ENCODE data around the gene CHST6. TPM values are rescaled to one million over a fixed set of nuclear protein-coding genes. Genes with fewer than 3 reads are reported as not detected.

Gene CHST6
- total and polyA plus RNA-seq, 2 of the 8 experiments (the other 6 are each of a cell fraction or from before 2014, with no cell fraction given), result 18.2 to 25.4 TPM

DNA sequence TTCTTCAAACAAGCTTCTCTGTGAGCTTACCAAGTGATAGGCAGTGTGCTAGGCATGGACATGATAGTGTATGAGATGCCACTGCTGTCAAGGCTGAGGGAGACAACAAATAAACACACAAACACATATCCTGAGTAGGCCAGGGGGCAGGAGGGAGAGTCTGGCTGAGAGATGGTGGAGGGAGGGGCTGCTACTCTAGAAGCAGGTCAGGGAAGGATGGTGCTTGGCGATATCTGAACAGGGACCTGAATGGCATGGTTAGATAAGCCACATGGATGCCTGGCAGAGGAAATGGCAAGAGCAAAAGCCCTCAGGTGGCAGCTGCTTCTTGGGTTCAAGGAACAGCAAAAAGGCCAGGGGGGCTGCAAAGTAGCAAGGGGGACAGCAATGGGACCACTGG, 8.6 kb upstream of the CHST6 start:
- Histone ChIP-seq H3K36me3 (ENCODE audit: control insufficient read depth in 2 of 4, insufficient read depth in 4 of 4, low read length in 3 of 4) (no peaks in the 10 kb centered on the region), H2BK20ac (ENCODE audit: low read length) (no peak overlapping the region), H3K4me3 (ENCODE audit: extremely low read depth in 1 of 4, insufficient read depth in 2 of 4, low read depth in 3 of 4, low read length in 4 of 4) (no peak overlapping the region), H3K27me3 (replicated peaks in 1 of 4; ENCODE audit: control insufficient read depth in 3 of 4, extremely low read depth in 1 of 4, insufficient read depth in 3 of 4, low read length in 3 of 4) (no peaks in the 10 kb centered on the region), H3K56ac (replicated peaks; ENCODE audit: insufficient read length, low read depth, low read length) (no peak overlapping the region), H2AFZ (ENCODE audit: low read length) (no peak overlapping the region), H3K4me1 (replicated peaks in 1 of 4; ENCODE audit: control insufficient read depth in 3 of 4, insufficient read depth in 4 of 4, low read length in 3 of 4) (no peaks in the 10 kb centered on the region), H3K27ac (ENCODE audit: low read depth, low read length) (no peak overlapping the region), H4K91ac (replicated peaks; ENCODE audit: insufficient read length, low read length) (no peak overlapping the region), H2BK12ac (ENCODE audit: low read depth, low read length) (no peak overlapping the region), H2BK5ac (ENCODE audit: low read depth, low read length) (no peak overlapping the region), H2BK15ac (ENCODE audit: low read length) (no peak overlapping the region; the same call in 1 of the 2 replicates), H2AK5ac (ENCODE audit: low read depth, low read length) (no peak overlapping the region), H3K18ac (ENCODE audit: extremely low read depth, low read length) (no peak overlapping the region), H3K79me1 (ENCODE audit: low read depth, low read length) (no peaks in the 10 kb centered on the region), H3K23ac (ENCODE audit: insufficient read length) (no peak overlapping the region), H3K9ac (replicated peaks in 1 of 4; ENCODE audit: extremely low read depth in 1 of 4, low read depth in 3 of 4, low read length in 3 of 4) (no peak overlapping the region), H4K20me1 (replicated peaks in 1 of 2; ENCODE audit: control insufficient read depth in 1 of 2, insufficient read depth in 2 of 2, low read length in 2 of 2) (no peaks in the 10 kb centered on the region), H3K4ac (replicated peaks; ENCODE audit: insufficient read length, low read depth, low read length) (no peak overlapping the region), H2BK120ac (replicated peaks; ENCODE audit: low read depth, low read length) (no peak overlapping the region), H3K23me2 (ENCODE audit: low read depth, low read length) (no peaks in the 10 kb centered on the region), H3K79me2 (ENCODE audit: control insufficient read depth in 1 of 2, insufficient read depth in 2 of 2, low read length in 2 of 2) (no peaks in the 10 kb centered on the region), H3K14ac (ENCODE audit: insufficient read length) (no peak overlapping the region), H4K8ac (ENCODE audit: extremely low read depth, insufficient read depth, low read length) (no peak overlapping the region), H3K9me3 (ENCODE audit: insufficient read depth in 2 of 2, low read depth in 1 of 2, low read length in 1 of 2) (no peaks in the 10 kb centered on the region), H4K5ac (ENCODE audit: insufficient read length, low read depth, low read length) (no peak overlapping the region), H3K4me2 (ENCODE audit: insufficient read depth in 1 of 2, low read depth in 2 of 2, low read length in 2 of 2) (no peak overlapping the region)
- FAIRE-seq, result no peak
- CTCF ChIA-PET (ENCODE audit: partially characterized antibody), result interaction anchor here (1.0 to 1.5 kb wide), 4 partner anchors 8 to 14 kb away, joined by 3 to 5 read pairs (median 4); no protein-coding TSS in a partner anchor
- POLR2A ChIA-PET (ENCODE audit: partially characterized antibody), result no interaction called here
- WGBS, 2 experiments (ENCODE audit: extremely low coverage in 1 of 2, insufficient coverage in 1 of 2, insufficient read length in 1 of 2, insufficient replicate concordance in 2 of 2, low coverage in 1 of 2, low lambda C conversion rate in 2 of 2, missing lambda C conversion rate in 1 of 2), result 86% methylated on average over 1 of the region's 1 CpG; no CpG with 5 or more reads in 1 of the 2 experiments
- TF ChIP-seq EGR1 (IDR thresholded peaks at IDR 0.05; ENCODE audit: borderline replicate concordance, low read depth, low read length) (no peak), POU5F1 (IDR thresholded peaks at IDR 0.05; ENCODE audit: low read depth, low read length) (no peak), EP300 (IDR thresholded peaks at IDR 0.05; ENCODE audit: borderline replicate concordance in 1 of 2, low read depth in 2 of 2, low read length in 2 of 2) (no peak), GABPA (IDR thresholded peaks at IDR 0.05; ENCODE audit: borderline replicate concordance, insufficient read depth, low read length) (no peak), JUND (IDR thresholded peaks at IDR 0.05; ENCODE audit: low read length) (no peak), SUZ12 (IDR thresholded peaks at IDR 0.05; ENCODE audit: low read length) (no peak)
- no peak for DNase-seq (ENCODE audit: low read depth in 1 of 2, low spot score in 2 of 2)
